GM12874 (cell line): ENCODE measurements around the gene DDX5.

Experiments
- TF ChIP-seq, protein P1 (sequence below): IDR thresholded peaks from 2 replicates; pipeline ENCODE4 v1.5.1; 2011; ENCODE audit warnings: low read depth, mild to moderate bottlenecking, control low read depth, low read length, moderate library complexity; ENCODE audit not compliant: insufficient read depth

The DDX5 gene

DNA sequence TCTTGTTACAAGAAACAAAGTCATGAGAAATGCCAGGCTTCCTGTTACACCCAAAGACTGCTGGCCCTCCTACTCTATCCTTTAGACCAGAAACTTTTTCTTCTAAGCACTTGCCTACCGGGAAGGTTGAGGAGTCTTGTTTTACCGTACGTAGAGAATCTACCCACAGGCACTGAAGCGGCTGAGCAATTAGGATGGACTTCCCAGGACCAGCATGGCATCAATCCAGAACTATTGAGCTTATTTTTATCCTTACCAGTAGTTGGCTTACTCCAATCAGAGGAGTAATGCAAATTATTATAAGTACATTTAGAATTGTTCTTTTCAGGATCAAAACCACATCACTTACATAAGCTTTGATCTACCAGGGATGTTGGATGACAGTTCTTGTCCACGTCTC lies 26.3 kb upstream of the DDX5 start:
- TF ChIP-seq, protein P1, sequence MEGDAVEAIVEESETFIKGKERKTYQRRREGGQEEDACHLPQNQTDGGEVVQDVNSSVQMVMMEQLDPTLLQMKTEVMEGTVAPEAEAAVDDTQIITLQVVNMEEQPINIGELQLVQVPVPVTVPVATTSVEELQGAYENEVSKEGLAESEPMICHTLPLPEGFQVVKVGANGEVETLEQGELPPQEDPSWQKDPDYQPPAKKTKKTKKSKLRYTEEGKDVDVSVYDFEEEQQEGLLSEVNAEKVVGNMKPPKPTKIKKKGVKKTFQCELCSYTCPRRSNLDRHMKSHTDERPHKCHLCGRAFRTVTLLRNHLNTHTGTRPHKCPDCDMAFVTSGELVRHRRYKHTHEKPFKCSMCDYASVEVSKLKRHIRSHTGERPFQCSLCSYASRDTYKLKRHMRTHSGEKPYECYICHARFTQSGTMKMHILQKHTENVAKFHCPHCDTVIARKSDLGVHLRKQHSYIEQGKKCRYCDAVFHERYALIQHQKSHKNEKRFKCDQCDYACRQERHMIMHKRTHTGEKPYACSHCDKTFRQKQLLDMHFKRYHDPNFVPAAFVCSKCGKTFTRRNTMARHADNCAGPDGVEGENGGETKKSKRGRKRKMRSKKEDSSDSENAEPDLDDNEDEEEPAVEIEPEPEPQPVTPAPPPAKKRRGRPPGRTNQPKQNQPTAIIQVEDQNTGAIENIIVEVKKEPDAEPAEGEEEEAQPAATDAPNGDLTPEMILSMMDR = no peak

DNA sequence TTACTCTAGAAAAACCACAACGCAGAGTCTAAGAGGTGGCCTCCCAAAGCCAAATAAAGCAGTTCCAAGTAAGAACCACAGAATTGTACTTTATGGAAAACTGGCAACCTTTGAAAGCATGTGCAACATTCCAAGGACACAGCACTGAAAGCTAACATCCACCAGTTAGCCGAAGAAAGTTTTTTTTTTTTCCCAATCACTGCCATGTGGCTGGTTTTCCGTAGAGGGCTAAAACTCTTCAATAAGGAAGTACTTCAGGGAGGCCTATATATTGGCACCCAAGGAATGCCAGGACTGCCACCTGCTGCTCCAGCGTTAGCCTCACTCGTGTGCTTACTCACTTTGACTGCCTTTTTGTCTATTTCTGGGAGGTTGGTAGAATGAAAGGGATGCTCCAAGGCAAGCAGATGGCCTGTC lies 25.9 kb upstream of the DDX5 start:
- TF ChIP-seq, protein P1 = no peak

DNA sequence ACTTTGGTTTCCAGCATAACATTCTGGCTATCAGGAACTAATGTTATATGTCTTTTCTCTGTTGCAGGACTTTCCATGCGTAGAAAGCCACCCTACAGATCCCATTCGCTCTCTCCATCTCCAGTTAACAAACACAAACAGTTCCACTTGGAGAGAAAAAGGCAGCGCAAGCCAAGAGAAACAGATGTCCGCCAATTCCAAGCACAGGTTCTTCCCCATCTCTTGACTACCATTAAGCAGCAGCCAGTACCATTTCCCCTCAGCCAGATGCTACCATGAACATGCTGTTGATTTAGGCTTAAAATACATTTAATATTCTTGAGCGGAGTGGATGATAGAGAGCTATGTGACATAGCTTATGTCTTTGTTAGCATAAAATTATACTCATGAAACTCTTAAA lies 23.1 kb upstream of the DDX5 start:
- TF ChIP-seq, protein P1 = no peak

DNA sequence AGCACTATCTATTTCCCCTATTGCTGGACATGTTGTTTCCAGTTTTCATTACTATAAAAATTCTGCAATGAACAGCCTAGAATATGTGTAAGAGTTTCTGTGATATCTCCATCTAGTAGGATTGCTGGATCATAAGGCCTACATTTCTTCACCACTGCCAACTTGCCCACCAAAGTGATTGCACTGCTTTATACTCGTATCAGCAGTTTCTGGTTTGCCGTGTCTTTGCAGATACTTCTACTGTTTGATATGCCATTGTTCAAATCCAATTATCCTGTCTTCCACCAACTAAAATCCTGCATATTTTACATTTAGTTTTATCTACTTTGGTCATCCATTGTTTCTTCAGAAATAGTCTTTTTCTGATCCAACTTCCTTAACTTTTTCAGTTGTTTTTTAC lies 21.8 kb upstream of the DDX5 start:
- TF ChIP-seq, protein P1 = no peak

DNA sequence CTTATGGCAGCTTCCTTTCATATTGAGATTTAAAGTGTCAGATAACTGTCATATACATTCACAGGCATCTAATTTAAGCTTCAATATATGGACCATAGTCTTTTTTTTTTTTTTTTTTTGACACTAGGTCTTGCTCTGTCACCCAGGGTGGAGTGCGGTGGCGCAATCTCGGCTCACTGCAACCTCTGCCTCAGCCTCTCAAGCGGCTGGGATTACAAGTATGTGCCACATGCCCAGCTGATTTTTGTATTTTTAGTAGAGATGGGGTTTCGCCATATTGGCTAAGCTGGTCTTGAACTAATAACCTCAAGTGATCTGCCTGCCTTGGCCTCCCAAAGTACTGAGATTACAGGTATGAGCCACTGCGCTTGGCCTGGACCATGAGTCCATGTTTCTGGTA lies 14.3 kb upstream of the DDX5 start:
- TF ChIP-seq, protein P1 = no peak

DNA sequence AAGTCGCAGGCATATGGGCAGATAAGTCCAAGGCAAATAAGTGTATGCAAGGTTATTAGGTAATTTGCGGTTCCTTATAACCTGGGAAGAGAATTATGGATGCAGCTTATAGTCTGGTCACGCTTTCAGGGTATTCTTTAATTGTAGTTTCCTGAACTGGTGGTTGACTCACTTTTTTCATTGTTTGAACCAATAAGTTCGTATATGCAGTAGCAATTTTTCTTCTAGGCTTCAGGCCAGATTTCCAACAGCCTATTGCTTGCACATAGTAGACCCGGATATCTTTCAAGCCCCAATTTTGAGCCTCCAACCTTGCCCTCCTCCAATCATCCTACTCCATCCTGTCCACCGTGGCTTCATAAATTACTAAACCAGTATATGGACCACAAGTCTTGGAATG lies 13.5 kb upstream of the DDX5 start:
- TF ChIP-seq, protein P1 = no peak

DNA sequence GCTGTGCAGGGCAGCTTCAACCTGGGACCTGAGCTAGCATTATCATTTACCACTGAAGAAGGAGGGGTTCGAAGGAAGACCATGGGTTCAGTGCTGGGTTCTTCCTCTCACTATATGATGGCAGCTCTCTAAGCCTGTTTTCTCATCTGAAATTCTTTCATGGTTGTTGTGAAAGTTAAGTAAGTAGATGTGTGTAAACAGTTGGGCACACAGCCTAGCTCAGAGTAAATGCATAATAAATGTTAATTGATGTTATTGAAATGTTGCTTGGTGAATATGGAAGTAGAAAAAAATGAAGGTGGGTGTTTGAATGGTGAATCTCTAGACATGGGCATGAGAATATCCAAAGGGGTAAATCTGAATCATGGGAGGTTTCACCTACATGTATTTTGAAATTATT lies 9.7 kb upstream of the DDX5 start:
- TF ChIP-seq, protein P1 = no peak

DNA sequence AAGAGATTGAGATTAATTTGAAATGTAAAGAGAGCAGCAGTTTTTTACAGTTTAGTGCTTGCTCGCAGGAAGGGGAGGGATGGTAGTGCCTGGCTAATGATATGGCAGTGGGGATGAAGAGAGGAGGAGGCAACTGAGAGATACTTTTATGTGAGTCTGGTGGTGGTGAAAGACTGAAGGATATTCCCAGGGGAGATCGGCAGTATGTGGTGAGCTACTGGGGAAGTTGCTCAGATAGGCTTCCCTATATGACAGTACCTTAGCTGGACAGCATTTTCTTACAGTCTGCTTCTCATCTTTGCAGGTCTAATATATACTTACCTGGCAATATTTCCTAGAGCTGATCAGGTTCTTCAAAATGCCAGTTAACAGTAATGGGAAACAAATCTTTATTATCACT lies 9.3 kb upstream of the DDX5 start:
- TF ChIP-seq, protein P1 = no peak
